HepG2 (cell line): ENCODE data around the gene SHFL. TPM values are rescaled to one million over a fixed set of nuclear protein-coding genes. Genes with fewer than 3 reads are reported as not detected.

Source experiments
- ATAC-seq: fragments of 200-7000 bp; cut with Tn5 transposase; 3 replicates; pipeline ENCODE4 v1.9.1; 2020; ENCODE audit warnings: mild to moderate bottlenecking, moderate library complexity
- BruUV-seq: library from RNA; stranded (reverse); fragments of 400-500 nt; replicated peaks from 2 replicates; lab custom pipeline; 2021; lab: Mats Ljungman, UMichigan
- CTCF ChIA-PET: fragments of 300-600 bp; formaldehyde crosslinking; extraction: SDS; loops from one replicate; lab custom pipeline; 2021; ENCODE audit warnings: low total read pairs, inconsistent platforms, low intra/inter-chr PET ratio; lab: Yijun Ruan, JAX
- POLR2A ChIA-PET: fragments of 350-600 bp; sonication (Branson Sonifier 250); formaldehyde crosslinking; loops from one replicate; lab custom pipeline; 2020; ENCODE audit warnings: antibody characterized with exemption, inconsistent platforms; lab: Yijun Ruan, JAX
- DNase-seq: peaks from one replicate; pipeline ENCODE4 v3.0.0-alpha.2; 2015; ENCODE audit warnings: low spot score
- FAIRE-seq: peaks from 3 replicates; lab custom pipeline; 2011; peaks lifted over from hg19 to GRCh38; lab: Jason Lieb, UNC
- H2AFZ ChIP-seq: one replicate; pipeline ENCODE4 v1.6.1; 2011; ENCODE audit warnings: low read length, inconsistent platforms
- H3K27ac ChIP-seq: fragments of 300-600 bp; 3 replicates; pipeline ENCODE4 v1.8.0; 2011; ENCODE audit warnings: mixed run types, mild to moderate bottlenecking, mixed read lengths, low read length, inconsistent platforms; ENCODE audit not compliant: insufficient read depth; ENCODE audit errors: extremely low read length
- H3K27me3 ChIP-seq, 2 experiments: fragments of 200-600 bp in 1 of 2; 2 replicates in 1 of 2; 3 replicates in 1 of 2; pipeline versions ENCODE4 v1.6.0 to v1.8.0; 2011; ENCODE audit warnings: low read length in 2 of 2, mild to moderate bottlenecking in 2 of 2, moderate library complexity in 2 of 2, inconsistent platforms in 1 of 2; ENCODE audit not compliant: insufficient read depth in 2 of 2, control insufficient read depth in 1 of 2
- H3K36me3 ChIP-seq, 2 experiments: fragments of 200-600 bp in 1 of 2; replicated peaks in 1 of 2; 2 replicates in 1 of 2; 3 replicates in 1 of 2; pipeline versions ENCODE4 v1.5.1 to v1.8.0; 2011; ENCODE audit warnings: low read length in 2 of 2, inconsistent platforms in 1 of 2; ENCODE audit not compliant: insufficient read depth in 2 of 2, control insufficient read depth in 1 of 2
- H3K4me1 ChIP-seq: 2 replicates; pipeline ENCODE4 v1.5.1; 2012; ENCODE audit warnings: low read length, inconsistent platforms; ENCODE audit not compliant: insufficient read depth
- H3K4me2 ChIP-seq: 2 replicates; pipeline ENCODE4 v1.6.0; 2011; ENCODE audit warnings: low read depth, low read length, inconsistent platforms
- H3K4me3 ChIP-seq, 3 experiments: fragments of 200-600 bp in 1 of 3; sonication (generic), shearing (Covaris generic) in 1 of 3; replicated peaks in 1 of 3; 2 replicates each; pipeline ENCODE4 v1.5.1; 2011 to 2016; ENCODE audit warnings: low read length in 3 of 3, inconsistent platforms in 2 of 3, low read depth in 2 of 3, mild to moderate bottlenecking in 2 of 3, control low read depth in 1 of 3, mixed read lengths in 1 of 3; ENCODE audit not compliant: insufficient read depth in 1 of 3
- H3K79me2 ChIP-seq: one replicate; pipeline ENCODE4 v1.6.1; 2011; ENCODE audit warnings: low read length, inconsistent platforms; ENCODE audit not compliant: insufficient read depth
- H3K9ac ChIP-seq: 2 replicates; pipeline ENCODE4 v1.6.0; 2011; ENCODE audit warnings: mild to moderate bottlenecking, low read depth, low read length, inconsistent platforms; ENCODE audit not compliant: insufficient read depth
- H3K9me3 ChIP-seq: 2 replicates; pipeline ENCODE4 v1.5.1; 2012; ENCODE audit warnings: mild to moderate bottlenecking, low read length
- H4K20me1 ChIP-seq: 2 replicates; pipeline ENCODE4 v1.6.0; 2011; ENCODE audit warnings: inconsistent platforms, mild to moderate bottlenecking, low read length, moderate library complexity; ENCODE audit not compliant: insufficient read depth
- ARNTL ChIP-seq: sonication (generic); formaldehyde crosslinking; IDR thresholded peaks from 2 replicates; pipeline ENCODE4 v1.4.0; 2020; ENCODE audit warnings: mild to moderate bottlenecking, missing genetic modification reagents
- ELK4 ChIP-seq: sonication (generic); formaldehyde crosslinking; IDR thresholded peaks from 2 replicates; pipeline ENCODE4 v1.9.0; 2021; ENCODE audit warnings: missing genetic modification reagents, borderline replicate concordance
- FOXC1 ChIP-seq: sonication (generic); formaldehyde crosslinking; IDR thresholded peaks from 2 replicates; pipeline ENCODE4 v1.8.0; 2022; ENCODE audit warnings: mild to moderate bottlenecking, missing genetic modification reagents, borderline replicate concordance
- FOXJ3 ChIP-seq: sonication (generic); formaldehyde crosslinking; IDR thresholded peaks from 2 replicates; pipeline ENCODE4 v1.4.0; 2020; ENCODE audit warnings: missing genetic modification reagents, mild to moderate bottlenecking, borderline replicate concordance
- HIVEP1 ChIP-seq: sonication (generic); formaldehyde crosslinking; IDR thresholded peaks from 2 replicates; pipeline ENCODE4 v1.4.0; 2020; ENCODE audit warnings: mild to moderate bottlenecking, missing genetic modification reagents
- HMGA1 ChIP-seq: sonication (generic); formaldehyde crosslinking; conservative IDR thresholded peaks from 2 replicates; pipeline ENCODE4 v1.4.0; 2020; ENCODE audit warnings: missing genetic modification reagents
- HOXA5 ChIP-seq: sonication (generic); formaldehyde crosslinking; IDR thresholded peaks from 2 replicates; pipeline ENCODE4 v1.4.0; 2020; ENCODE audit warnings: missing genetic modification reagents
- MED8 ChIP-seq: sonication (generic); formaldehyde crosslinking; IDR thresholded peaks from 2 replicates; pipeline ENCODE4 v1.8.1; 2023; ENCODE audit warnings: mild to moderate bottlenecking, missing genetic modification reagents; ENCODE audit not compliant: insufficient replicate concordance
- NFYC ChIP-seq: IDR thresholded peaks from 2 replicates; pipeline ENCODE4 v1.6.1; 2016; ENCODE audit warnings: missing genetic modification reagents, missing compliant biosample characterization
- ONECUT2 ChIP-seq: sonication (generic); formaldehyde crosslinking; IDR thresholded peaks from 2 replicates; pipeline ENCODE4 v1.4.0; 2020; ENCODE audit warnings: missing genetic modification reagents
- PRPF4 ChIP-seq: fragments of 200-400 bp; formaldehyde crosslinking; IDR thresholded peaks from 2 replicates; pipeline ENCODE4 v1.6.1; 2016; ENCODE audit warnings: low read length, low read depth; ENCODE audit not compliant: poor library complexity, severe bottlenecking
- SMAD9 ChIP-seq: sonication (generic); formaldehyde crosslinking; IDR thresholded peaks from 2 replicates; pipeline ENCODE4 v1.5.1; 2020; ENCODE audit warnings: mild to moderate bottlenecking, missing genetic modification reagents
- SRF ChIP-seq: IDR thresholded peaks from 2 replicates; pipeline ENCODE4 v1.6.1; 2011; ENCODE audit warnings: mild to moderate bottlenecking, low read depth, low read length, moderate library complexity
- STAG1 ChIP-seq: sonication (generic); formaldehyde crosslinking; IDR thresholded peaks from 2 replicates; pipeline ENCODE4 v1.4.0; 2020; ENCODE audit warnings: missing genetic modification reagents
- TBP ChIP-seq: sonication (generic); formaldehyde crosslinking; IDR thresholded peaks from 2 replicates; pipeline ENCODE4 v1.5.0; 2020; ENCODE audit warnings: missing genetic modification reagents
- TEF ChIP-seq: sonication (generic); formaldehyde crosslinking; IDR thresholded peaks from 2 replicates; pipeline ENCODE4 v1.5.0; 2020; ENCODE audit warnings: missing genetic modification reagents
- ZFAT ChIP-seq: sonication (generic); formaldehyde crosslinking; conservative IDR thresholded peaks from 2 replicates; pipeline ENCODE4 v1.8.1; 2023; ENCODE audit warnings: missing genetic modification reagents, inconsistent platforms
- ZMYM2 ChIP-seq: sonication (generic); formaldehyde crosslinking; IDR thresholded peaks from 2 replicates; pipeline ENCODE4 v1.8.0; 2022; ENCODE audit warnings: mild to moderate bottlenecking, missing genetic modification reagents
- ZNF180 ChIP-seq: sonication (generic); formaldehyde crosslinking; IDR thresholded peaks from 2 replicates; pipeline ENCODE4 v1.4.0; 2020; ENCODE audit warnings: low read depth, missing genetic modification reagents, borderline replicate concordance
- ZNF280B ChIP-seq: sonication (generic); formaldehyde crosslinking; IDR thresholded peaks from 2 replicates; pipeline ENCODE4 v1.5.0; 2020; ENCODE audit warnings: missing genetic modification reagents, mild to moderate bottlenecking, borderline replicate concordance
- ZNF766 ChIP-seq: sonication (generic); formaldehyde crosslinking; IDR thresholded peaks from 2 replicates; pipeline ENCODE4 v1.5.0; 2020; ENCODE audit warnings: missing genetic modification reagents, borderline replicate concordance
- ZNF776 ChIP-seq: sonication (generic); formaldehyde crosslinking; IDR thresholded peaks from 2 replicates; pipeline ENCODE4 v1.4.0; 2020; ENCODE audit warnings: mild to moderate bottlenecking, missing genetic modification reagents
- ZSCAN29 ChIP-seq: sonication (generic); formaldehyde crosslinking; conservative IDR thresholded peaks from 2 replicates; pipeline ENCODE4 v1.4.0; 2020; ENCODE audit warnings: mild to moderate bottlenecking, missing genetic modification reagents
- WGBS: methylation state at CpG from one replicate; pipeline ENCODE4 v1.1.6; 2017; ENCODE audit warnings: low lambda C conversion rate; 5-methylcytosine and 5-hydroxymethylcytosine counted together
- in situ Hi-C: cut with HindIII; loops from 2 replicates; pipeline ENCODE4 v1.10.0; 2017; ENCODE audit warnings: low pct_unique_long_range_greater_than_20kb; ENCODE audit not compliant: extremely low pct_ligation_motif_present
- intact Hi-C: fragments of 100-400 bp; cut with micrococcal nuclease; formaldehyde crosslinking; loops from one replicate; pipeline ENCODE4 v1.10.0; 2022; ENCODE audit not compliant: unreplicated experiment
- polyA plus RNA-seq, 8 experiments: library from polyadenylated mRNA; depleted of rRNA in 3 of 8; stranded (reverse) in 7 of 8; unstranded in 1 of 8; fragments of >200 nt; fragmentation: Illumina TruSeq in 4 of 8; extraction: Trizol in 4 of 8; gene quantifications; 2 replicates each; pipeline versions ENCODE4 v1.2.1 to v1.2.3, GENCODE V29; 2011 to 2016; ENCODE audit warnings: low read depth in 4 of 8, missing spikeins in 1 of 8, mixed read lengths in 1 of 8; ENCODE audit not compliant: insufficient read depth in 1 of 8
- total RNA-seq, 5 experiments: library from RNA; depleted of rRNA; stranded (reverse); fragments of >200 nt; fragmentation: Illumina TruSeq; extraction: Trizol; gene quantifications; 2 replicates each; pipeline ENCODE4 v1.2.3, GENCODE V29; 2016; ENCODE audit warnings: low read depth in 1 of 5

The SHFL gene
- total and polyA plus RNA-seq, 2 of the 13 experiments (the other 11 are each of a cell fraction or from before 2014, with no cell fraction given), result 12.3 to 36.4 TPM

GRCh38 chr19:10112895-10113591, 26.9 kb downstream of the SHFL start:
- Histone ChIP-seq H3K27ac (peak overlapping the region; percentile 39), H3K9me3 (no peaks in the 10 kb centered on the region), H3K27me3 (no peaks in the 10 kb centered on the region), H3K4me3 (no peak overlapping the region), H2AFZ (no peak overlapping the region), H3K4me1 (peaks cover 20% of the 10 kb centered on the region), H3K36me3 (peaks cover 39 to 66% of the 10 kb centered on the region in 2 experiments), H4K20me1 (peaks cover 13% of the 10 kb centered on the region; the same call in 1 of the 2 replicates), H3K79me2 (peaks cover 5% of the 10 kb centered on the region), H3K4me2 (no peak overlapping the region), H3K9ac (no peak overlapping the region)
- no TSS peak for BruUV-seq
- ATAC-seq (peak; percentile 43), FAIRE-seq (no peak), DNase-seq (peak; percentile 47)
- 36% methylated on average over 19 of the region's 25 CpGs for WGBS
- intact Hi-C loops (no loop called here), in situ Hi-C loops (no loop called here)
- CTCF ChIA-PET, result interaction anchor here (0.7 kb wide), 1 partner anchor 182 kb away, joined by 3 read pairs; no protein-coding TSS in a partner anchor
- POLR2A ChIA-PET, result interaction anchor here (0.9 to 1.5 kb wide), 3 partner anchors 14 to 144 kb away, joined by 3 to 5 read pairs (median 3); no protein-coding TSS in a partner anchor
- TF ChIP-seq ZNF766 (CRISPR knock-in tag) (no peak), ZFAT (CRISPR knock-in tag) (no peak), NFYC (CRISPR knock-in tag) (no peak), SRF (no peak), HIVEP1 (CRISPR knock-in tag) (no peak), ZNF180 (CRISPR knock-in tag) (no peak), ELK4 (CRISPR knock-in tag) (no peak), STAG1 (CRISPR knock-in tag) (peak; percentile 39), ARNTL (CRISPR knock-in tag) (no peak), MED8 (no peak), ZNF280B (CRISPR knock-in tag) (no peak), TEF (no peak), ONECUT2 (no peak), FOXJ3 (no peak), TBP (CRISPR knock-in tag) (no peak), ZNF776 (CRISPR knock-in tag) (no peak), ZMYM2 (no peak), FOXC1 (CRISPR knock-in tag) (no peak), HOXA5 (CRISPR knock-in tag) (no peak), HMGA1 (CRISPR knock-in tag) (no peak), PRPF4 (no peak), SMAD9 (CRISPR knock-in tag) (no peak), ZSCAN29 (CRISPR knock-in tag) (0 out of 2 replicates have a peak, but pooled peaks have one; percentile 30)
